Measurements from ENCODE around the gene UCMA.
"Not testable (repeated sequence)": the region's sequence is repeated elsewhere in the genome, so short reads cannot be mapped to it uniquely, and the experiment has no call there.

UCMA gene

GRCh38 chr10:13236638-13237037 is 2.5 kb upstream of the UCMA start:
- TF ChIP-seq SPI1 (IDR thresholded peaks at IDR 0.05; ENCODE audit: low read depth, low read length) (no peak), PAX5 (IDR thresholded peaks at IDR 0.05; ENCODE audit: insufficient read depth, low read length, severe bottlenecking) (no peak)
- no peak for DNase-seq (ENCODE audit: insufficient read length, low spot score)
- FAIRE-seq, result no peak

DNA sequence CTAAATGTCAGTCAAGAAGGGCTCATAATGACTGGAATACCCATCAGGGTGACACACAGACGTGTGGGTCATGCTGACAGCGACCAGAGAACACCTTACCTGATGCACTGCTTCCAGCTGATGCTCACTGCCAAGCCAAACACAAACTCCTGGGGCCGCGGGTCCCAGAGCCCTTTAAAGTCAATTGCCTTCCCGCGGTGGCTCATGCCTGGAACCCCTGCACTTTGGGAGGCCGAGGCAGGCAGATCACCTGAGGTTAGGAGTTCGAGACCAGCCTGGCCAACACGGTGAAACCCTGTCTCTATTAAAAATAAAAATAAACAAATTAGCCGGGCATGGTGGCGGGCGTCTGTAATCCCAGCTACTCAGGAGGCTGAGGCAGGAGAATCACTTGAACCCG is 562 bp upstream of the UCMA start:
- not testable (repeated sequence) for FAIRE-seq; DNase-seq (ENCODE audit: insufficient read length, low spot score)

DNA sequence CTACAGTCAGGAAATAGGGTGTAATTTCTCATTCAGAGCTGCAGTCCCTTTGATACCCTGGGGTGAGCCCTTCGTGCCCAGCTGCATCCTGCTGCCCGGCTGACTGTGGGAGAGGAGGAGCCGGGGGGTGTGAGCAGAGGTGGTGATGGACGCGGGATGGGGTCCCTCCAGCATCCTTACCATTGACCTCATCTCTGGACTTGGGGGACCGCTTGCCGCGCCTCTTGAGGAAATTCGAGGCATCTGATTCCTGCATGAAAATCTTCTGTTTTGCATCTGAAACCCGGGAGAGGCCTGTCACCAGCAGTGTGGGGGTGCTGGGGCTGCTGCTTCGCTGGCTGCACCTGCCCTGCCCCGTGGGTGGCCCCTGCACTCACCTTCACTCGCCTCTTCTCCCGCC is 816 bp downstream of the UCMA start:
- TF ChIP-seq POLR2A (IDR thresholded peaks at IDR 0.05; ENCODE audit: low read depth, low read length), result no peak
- no peak for TF ChIP-seq POU2F2 (IDR thresholded peaks at IDR 0.05; ENCODE audit: low read depth, low read length)
- no peak for TF ChIP-seq TAF1 (IDR thresholded peaks at IDR 0.05; ENCODE audit: low read depth, low read length)
- TF ChIP-seq PAX5 (IDR thresholded peaks at IDR 0.05; ENCODE audit: insufficient read depth, low read length, severe bottlenecking), result no peak
- TF ChIP-seq SPI1 (IDR thresholded peaks at IDR 0.05; ENCODE audit: low read depth, low read length), result no peak
- no peak for TF ChIP-seq POLR2AphosphoS5 (IDR thresholded peaks at IDR 0.05; ENCODE audit: low read depth, low read length)
- no peak for DNase-seq (ENCODE audit: insufficient read length, low spot score)

DNA sequence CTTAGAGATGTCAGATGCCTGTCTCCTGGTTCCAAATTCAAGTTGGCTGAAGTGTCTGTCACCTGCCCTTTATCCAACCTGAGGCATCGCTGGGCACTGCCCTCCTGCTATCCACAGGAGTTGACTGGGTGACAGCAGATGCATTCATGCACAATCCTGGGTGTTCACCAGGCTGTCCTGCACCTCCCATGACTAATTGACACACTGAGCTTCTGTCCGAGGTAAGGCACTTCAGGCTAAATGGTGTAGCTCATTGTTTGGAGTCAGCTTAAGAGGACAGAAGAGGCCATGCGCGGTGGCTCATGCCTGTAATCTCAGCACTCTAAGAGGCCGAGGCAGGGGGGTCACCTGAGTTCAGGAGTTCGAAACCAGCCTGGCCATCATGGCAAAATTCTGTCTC is 2.4 kb downstream of the UCMA start:
- no peak for DNase-seq (ENCODE audit: insufficient read length, low spot score)
- FAIRE-seq, result no peak
- no peak for TF ChIP-seq POLR2A (IDR thresholded peaks at IDR 0.05; ENCODE audit: low read depth, low read length)
- no peak for TF ChIP-seq SPI1 (IDR thresholded peaks at IDR 0.05; ENCODE audit: low read depth, low read length)
- no peak for TF ChIP-seq TAF1 (IDR thresholded peaks at IDR 0.05; ENCODE audit: low read depth, low read length)
- no peak for TF ChIP-seq PAX5 (IDR thresholded peaks at IDR 0.05; ENCODE audit: insufficient read depth, low read length, severe bottlenecking)
- no peak for TF ChIP-seq POU2F2 (IDR thresholded peaks at IDR 0.05; ENCODE audit: low read depth, low read length)
- TF ChIP-seq POLR2AphosphoS5 (IDR thresholded peaks at IDR 0.05; ENCODE audit: low read depth, low read length), result no peak

More for the DNA sequence above, 816 bp downstream of the UCMA start:
- FAIRE-seq, result no peak

DNA sequence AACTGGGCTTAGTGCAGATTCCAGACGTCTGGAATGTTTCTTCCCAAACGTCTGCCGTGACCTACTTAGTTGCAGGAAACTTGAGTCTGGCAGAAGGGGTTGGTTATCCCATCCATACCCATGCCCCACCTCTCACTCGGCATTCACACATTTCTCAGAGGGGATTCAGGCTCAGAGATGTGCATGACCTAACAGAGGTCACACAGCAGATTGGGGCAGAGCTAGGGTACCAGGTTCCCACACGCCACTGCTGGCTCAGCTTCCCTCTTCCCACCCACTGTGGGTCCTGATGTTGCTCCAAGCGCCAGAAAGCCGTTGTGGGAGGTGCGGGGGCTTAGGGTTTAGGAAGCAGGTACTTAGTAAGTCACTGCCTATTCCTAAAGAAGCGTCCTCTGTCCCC is 3.0 kb downstream of the UCMA start:
- no peak for FAIRE-seq
- DNase-seq (ENCODE audit: insufficient read length, low spot score), result no peak
- no peak for TF ChIP-seq TAF1 (IDR thresholded peaks at IDR 0.05; ENCODE audit: low read depth, low read length)
- TF ChIP-seq POU2F2 (IDR thresholded peaks at IDR 0.05; ENCODE audit: low read depth, low read length), result no peak
- TF ChIP-seq POLR2AphosphoS5 (IDR thresholded peaks at IDR 0.05; ENCODE audit: low read depth, low read length), result no peak
- no peak for TF ChIP-seq PAX5 (IDR thresholded peaks at IDR 0.05; ENCODE audit: insufficient read depth, low read length, severe bottlenecking)
- TF ChIP-seq POLR2A (IDR thresholded peaks at IDR 0.05; ENCODE audit: low read depth, low read length), result no peak
- no peak for TF ChIP-seq SPI1 (IDR thresholded peaks at IDR 0.05; ENCODE audit: low read depth, low read length)

GRCh38 chr10:13227031-13227430 is 7.1 kb downstream of the UCMA start:
- DNase-seq (ENCODE audit: insufficient read length, low spot score), result no peak
- FAIRE-seq, result no peak
- TF ChIP-seq PAX5 (IDR thresholded peaks at IDR 0.05; ENCODE audit: insufficient read depth, low read length, severe bottlenecking), result no peak
- no peak for TF ChIP-seq TAF1 (IDR thresholded peaks at IDR 0.05; ENCODE audit: low read depth, low read length)
- no peak for TF ChIP-seq POLR2AphosphoS5 (IDR thresholded peaks at IDR 0.05; ENCODE audit: low read depth, low read length)
- no peak for TF ChIP-seq SPI1 (IDR thresholded peaks at IDR 0.05; ENCODE audit: low read depth, low read length)
- no peak for TF ChIP-seq POLR2A (IDR thresholded peaks at IDR 0.05; ENCODE audit: low read depth, low read length)
- no peak for TF ChIP-seq POU2F2 (IDR thresholded peaks at IDR 0.05; ENCODE audit: low read depth, low read length)

DNA sequence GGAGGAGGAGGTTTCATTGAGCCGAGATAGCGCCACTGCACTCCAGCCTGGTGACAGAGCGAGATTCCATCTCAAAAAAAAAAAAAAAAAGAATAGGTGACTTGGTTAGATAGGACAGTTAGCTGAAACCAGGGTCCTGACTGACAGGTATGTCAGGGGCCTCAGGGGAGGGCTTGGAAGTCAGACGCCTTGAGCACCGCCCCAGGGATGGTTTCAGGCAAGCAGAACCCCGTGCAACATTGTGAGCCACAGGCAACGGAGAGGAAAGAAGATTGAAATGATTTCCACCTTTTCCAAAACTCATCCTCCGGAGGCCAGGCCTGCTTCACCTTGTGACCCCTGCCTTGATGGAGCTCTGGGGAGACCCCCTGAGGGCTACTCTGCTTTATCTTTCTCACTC is 8.6 kb downstream of the UCMA start:
- DNase-seq (ENCODE audit: insufficient read length, low spot score) (no peak), FAIRE-seq (no peak)
- no peak for TF ChIP-seq PAX5 (IDR thresholded peaks at IDR 0.05; ENCODE audit: insufficient read depth, low read length, severe bottlenecking)
- no peak for TF ChIP-seq SPI1 (IDR thresholded peaks at IDR 0.05; ENCODE audit: low read depth, low read length)
- no peak for TF ChIP-seq POU2F2 (IDR thresholded peaks at IDR 0.05; ENCODE audit: low read depth, low read length)
- TF ChIP-seq POLR2AphosphoS5 (IDR thresholded peaks at IDR 0.05; ENCODE audit: low read depth, low read length), result no peak
- no peak for TF ChIP-seq POLR2A (IDR thresholded peaks at IDR 0.05; ENCODE audit: low read depth, low read length)
- TF ChIP-seq TAF1 (IDR thresholded peaks at IDR 0.05; ENCODE audit: low read depth, low read length), result no peak

DNA sequence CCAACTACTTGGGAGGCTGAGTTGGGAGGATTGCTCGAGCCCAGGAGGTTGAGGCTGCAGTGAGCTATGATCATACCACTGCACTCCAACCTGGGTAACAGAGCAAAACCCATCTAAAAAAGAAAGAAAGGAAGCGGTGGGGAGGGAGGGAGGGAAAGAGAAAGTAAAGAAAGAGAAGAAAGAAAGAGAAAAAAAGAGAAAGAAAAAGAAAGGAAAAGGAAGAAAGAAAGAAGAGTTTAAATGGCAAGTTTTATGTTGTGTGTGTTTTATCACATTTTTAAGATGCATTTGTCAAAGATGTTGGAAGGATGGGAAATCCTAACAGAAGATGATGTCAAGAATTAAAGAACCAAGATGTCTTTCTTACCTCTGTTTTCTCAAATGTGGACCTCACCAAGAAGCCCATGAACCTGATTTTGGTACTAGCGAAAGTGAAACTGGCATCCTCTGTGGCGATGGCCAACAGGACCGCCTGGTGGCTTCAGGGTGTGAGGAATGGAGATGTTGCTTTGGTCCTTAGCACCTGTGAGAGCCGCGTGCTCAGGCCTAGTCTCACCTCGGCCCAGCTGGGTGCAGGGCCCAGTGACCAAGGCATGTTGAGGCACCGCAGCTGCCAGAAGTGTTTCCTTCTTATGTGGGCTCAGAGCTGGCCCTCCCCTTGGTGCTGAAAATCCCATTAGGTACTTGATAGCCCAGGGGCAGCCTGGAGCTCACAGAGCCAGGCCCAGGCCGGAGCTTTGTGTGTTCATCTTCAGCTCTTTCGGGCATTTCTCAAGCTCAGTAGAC is 9.8 kb downstream of the UCMA start:
- FAIRE-seq (no peak), DNase-seq (ENCODE audit: insufficient read length, low spot score) (no peak)

GRCh38 chr10:13223241-13223640 is 10.9 kb downstream of the UCMA start:
- no peak for FAIRE-seq
- no peak for TF ChIP-seq SPI1 (IDR thresholded peaks at IDR 0.05; ENCODE audit: low read depth, low read length)
- no peak for TF ChIP-seq TAF1 (IDR thresholded peaks at IDR 0.05; ENCODE audit: low read depth, low read length)
- no peak for TF ChIP-seq POLR2A (IDR thresholded peaks at IDR 0.05; ENCODE audit: low read depth, low read length)
- TF ChIP-seq PAX5 (IDR thresholded peaks at IDR 0.05; ENCODE audit: insufficient read depth, low read length, severe bottlenecking), result no peak
- no peak for TF ChIP-seq POU2F2 (IDR thresholded peaks at IDR 0.05; ENCODE audit: low read depth, low read length)
- no peak for TF ChIP-seq POLR2AphosphoS5 (IDR thresholded peaks at IDR 0.05; ENCODE audit: low read depth, low read length)

More for the DNA sequence above, 9.8 kb downstream of the UCMA start:
- no peak for TF ChIP-seq POLR2AphosphoS5 (IDR thresholded peaks at IDR 0.05; ENCODE audit: low read depth, low read length)
- TF ChIP-seq POU2F2 (IDR thresholded peaks at IDR 0.05; ENCODE audit: low read depth, low read length), result no peak
- TF ChIP-seq SPI1 (IDR thresholded peaks at IDR 0.05; ENCODE audit: low read depth, low read length), result no peak
- no peak for TF ChIP-seq POLR2A (IDR thresholded peaks at IDR 0.05; ENCODE audit: low read depth, low read length)
- TF ChIP-seq TAF1 (IDR thresholded peaks at IDR 0.05; ENCODE audit: low read depth, low read length), result no peak
- TF ChIP-seq PAX5 (IDR thresholded peaks at IDR 0.05; ENCODE audit: insufficient read depth, low read length, severe bottlenecking), result no peak

GRCh38 chr10:13222566-13222965 is 11.6 kb downstream of the UCMA start:
- no peak for FAIRE-seq
- no peak for DNase-seq (ENCODE audit: insufficient read length, low spot score)
- no peak for TF ChIP-seq TAF1 (IDR thresholded peaks at IDR 0.05; ENCODE audit: low read depth, low read length)
- no peak for TF ChIP-seq SPI1 (IDR thresholded peaks at IDR 0.05; ENCODE audit: low read depth, low read length)
- no peak for TF ChIP-seq PAX5 (IDR thresholded peaks at IDR 0.05; ENCODE audit: insufficient read depth, low read length, severe bottlenecking)
- no peak for TF ChIP-seq POLR2A (IDR thresholded peaks at IDR 0.05; ENCODE audit: low read depth, low read length)
- no peak for TF ChIP-seq POLR2AphosphoS5 (IDR thresholded peaks at IDR 0.05; ENCODE audit: low read depth, low read length)
- no peak for TF ChIP-seq POU2F2 (IDR thresholded peaks at IDR 0.05; ENCODE audit: low read depth, low read length)

More at GRCh38 chr10:13223241-13223640, 10.9 kb downstream of the UCMA start:
- DNase-seq (ENCODE audit: insufficient read length, low spot score), result no peak

Measured in GM12891 (cell line).